HEK293 (cell line): ENCODE data around the gene FRMPD4.

Source experiments
- CTCF ChIA-PET: fragments of 350-600 bp; formaldehyde crosslinking; extraction: SDS; loops from one replicate; lab custom pipeline; 2021; ENCODE audit warnings: antibody characterized with exemption; lab: Yijun Ruan, JAX
- POLR2A ChIA-PET: fragments of 300-600 bp; formaldehyde crosslinking; extraction: SDS; loops from one replicate; lab custom pipeline; 2020; ENCODE audit warnings: antibody characterized with exemption, inconsistent platforms; lab: Yijun Ruan, JAX
- H3K27ac ChIP-seq: fragments of 200-500 bp; sonication (Bioruptor generic); 2 replicates; pipeline ENCODE4 v1.5.1; 2014; ENCODE audit warnings: low read depth, low read length, control low read depth, inconsistent platforms; ENCODE audit errors: extremely low read depth
- H3K36me3 ChIP-seq, 2 experiments: fragments of 200-500 bp in 1 of 2; sonication (Bioruptor generic) in 1 of 2; 1 replicate in 1 of 2; 2 replicates in 1 of 2; pipeline ENCODE4 v1.5.1; 2014 to 2017; ENCODE audit warnings: inconsistent platforms in 2 of 2, low read length in 2 of 2; ENCODE audit not compliant: control insufficient read depth in 2 of 2, insufficient read depth in 1 of 2
- H3K4me1 ChIP-seq: fragments of 200-500 bp; sonication (Bioruptor generic); 2 replicates; pipeline ENCODE4 v1.5.1; 2014; ENCODE audit warnings: mild to moderate bottlenecking, low read length, inconsistent platforms; ENCODE audit not compliant: control insufficient read depth, insufficient read depth
- H3K4me3 ChIP-seq: 2 replicates; pipeline ENCODE4 v1.5.1; 2011; ENCODE audit warnings: low read depth, mild to moderate bottlenecking, control low read depth, low read length, moderate library complexity
- H3K9me3 ChIP-seq: fragments of 200-500 bp; sonication (Bioruptor generic); 2 replicates; pipeline ENCODE4 v1.5.1; 2014; ENCODE audit warnings: low read depth, low read length, inconsistent platforms; ENCODE audit not compliant: control insufficient read depth, insufficient read depth
- CTCF ChIP-seq: fragments of 450-650 bp; formaldehyde crosslinking; IDR thresholded peaks from 2 replicates; pipeline ENCODE4 v1.5.1; 2016; ENCODE audit warnings: missing biosample characterization, missing genetic modification characterization
- HOXD13 ChIP-seq: sonication (generic); formaldehyde crosslinking; IDR thresholded peaks from 2 replicates; pipeline ENCODE4 v1.8.0; 2022; ENCODE audit warnings: missing genetic modification reagents, borderline replicate concordance
- MEIS1 ChIP-seq: sonication (generic); formaldehyde crosslinking; IDR thresholded peaks from 2 replicates; pipeline ENCODE4 v1.8.1; 2022; ENCODE audit warnings: missing genetic modification reagents, mild to moderate bottlenecking, borderline replicate concordance
- REST ChIP-seq: fragments of 450-650 bp; formaldehyde crosslinking; IDR thresholded peaks from 2 replicates; pipeline ENCODE4 v1.5.1; 2016; ENCODE audit warnings: missing biosample characterization, missing genetic modification characterization
- SCRT1 ChIP-seq: fragments of 450-650 bp; formaldehyde crosslinking; IDR thresholded peaks from 2 replicates; pipeline ENCODE4 v1.5.1; 2016; ENCODE audit warnings: missing biosample characterization, missing genetic modification characterization, borderline replicate concordance
- YY2 ChIP-seq: fragments of 450-650 bp; formaldehyde crosslinking; IDR thresholded peaks from 2 replicates; pipeline ENCODE4 v1.5.1; 2016; ENCODE audit warnings: missing biosample characterization, missing genetic modification characterization
- ZFP3 ChIP-seq: fragments of 450-650 bp; formaldehyde crosslinking; IDR thresholded peaks from 2 replicates; pipeline ENCODE4 v1.5.1; 2016; ENCODE audit warnings: low read depth, missing biosample characterization, missing genetic modification characterization
- ZNF112 ChIP-seq: fragments of 450-650 bp; formaldehyde crosslinking; IDR thresholded peaks from 2 replicates; pipeline ENCODE4 v1.5.0; 2017; ENCODE audit warnings: missing biosample characterization, missing genetic modification characterization
- ZNF16 ChIP-seq: fragments of 450-650 bp; formaldehyde crosslinking; IDR thresholded peaks from 2 replicates; pipeline ENCODE4 v1.5.1; 2016; ENCODE audit warnings: low read depth, missing biosample characterization, missing genetic modification characterization
- ZNF184 ChIP-seq: fragments of 450-650 bp; IDR thresholded peaks from 2 replicates; pipeline ENCODE4 v1.5.1; 2018; ENCODE audit warnings: missing biosample characterization, mild to moderate bottlenecking, missing genetic modification characterization
- ZNF19 ChIP-seq: fragments of 450-650 bp; formaldehyde crosslinking; IDR thresholded peaks from 2 replicates; pipeline ENCODE4; 2016; ENCODE audit warnings: missing biosample characterization, missing genetic modification characterization, low read depth
- ZNF202 ChIP-seq: fragments of 450-650 bp; formaldehyde crosslinking; IDR thresholded peaks from 2 replicates; pipeline ENCODE4 v1.5.1; 2016; ENCODE audit warnings: missing biosample characterization, missing genetic modification characterization, borderline replicate concordance
- ZNF280D ChIP-seq: fragments of 450-650 bp; formaldehyde crosslinking; IDR thresholded peaks from 2 replicates; pipeline ENCODE4 v1.5.1; 2016; ENCODE audit warnings: missing biosample characterization, missing genetic modification characterization
- ZNF350 ChIP-seq: fragments of 450-650 bp; formaldehyde crosslinking; IDR thresholded peaks from 2 replicates; pipeline ENCODE4 v1.5.0; 2017; ENCODE audit warnings: missing biosample characterization, mild to moderate bottlenecking, missing genetic modification characterization
- ZNF398 ChIP-seq: fragments of 450-650 bp; formaldehyde crosslinking; IDR thresholded peaks from 2 replicates; pipeline ENCODE4 v1.5.1; 2017; ENCODE audit warnings: missing biosample characterization, missing genetic modification characterization
- ZNF423 ChIP-seq: fragments of 450-650 bp; formaldehyde crosslinking; IDR thresholded peaks from 2 replicates; pipeline ENCODE4 v1.5.1; 2016; ENCODE audit warnings: missing biosample characterization, missing genetic modification characterization
- ZNF426 ChIP-seq: fragments of 450-650 bp; formaldehyde crosslinking; IDR thresholded peaks from 2 replicates; pipeline ENCODE4 v1.5.1; 2017; ENCODE audit warnings: missing biosample characterization, missing genetic modification characterization, mild to moderate bottlenecking, inconsistent platforms, moderate library complexity
- ZNF510 ChIP-seq: fragments of 450-650 bp; formaldehyde crosslinking; IDR thresholded peaks from 2 replicates; pipeline ENCODE4 v1.5.1; 2018; ENCODE audit warnings: mild to moderate bottlenecking, missing genetic modification characterization, missing biosample characterization; ENCODE audit not compliant: insufficient replicate concordance
- ZNF530 ChIP-seq: fragments of 450-650 bp; formaldehyde crosslinking; IDR thresholded peaks from 2 replicates; pipeline ENCODE4 v1.5.1; 2016; ENCODE audit warnings: low read depth, missing biosample characterization, missing genetic modification characterization
- ZNF830 ChIP-seq: fragments of 450-650 bp; IDR thresholded peaks from 2 replicates; pipeline ENCODE4 v1.5.0; 2018; ENCODE audit warnings: missing biosample characterization, missing genetic modification characterization, low read depth, mild to moderate bottlenecking, moderate library complexity

FRMPD4 gene

GRCh38 chrX:12564221-12564620 lies 425.9 kb downstream of the FRMPD4 start:
- Histone ChIP-seq H3K27ac (no peak overlapping the region), H3K36me3 (no peaks in the 10 kb centered on the region), H3K9me3 (no peaks in the 10 kb centered on the region), H3K4me1 (no peaks in the 10 kb centered on the region), H3K4me3 (no peak overlapping the region)
- TF ChIP-seq ZNF112 (tag by site-specific recombination) (no peak), CTCF (tag by site-specific recombination) (no peak), ZNF202 (tag by site-specific recombination) (no peak), ZNF16 (no peak), ZNF280D (no peak), YY2 (tag by site-specific recombination) (no peak), ZNF350 (tag by site-specific recombination) (no peak), MEIS1 (CRISPR knock-in tag) (no peak), ZFP3 (tag by site-specific recombination) (no peak), ZNF423 (no peak), SCRT1 (no peak), ZNF510 (tag by site-specific recombination) (no peak), ZNF184 (no peak), ZNF830 (tag by site-specific recombination) (no peak), ZNF426 (tag by site-specific recombination) (no peak), ZNF398 (no peak), ZNF530 (no peak), REST (tag by site-specific recombination) (no peak), ZNF19 (tag by site-specific recombination) (no peak), HOXD13 (CRISPR knock-in tag) (no peak)
- CTCF ChIA-PET, result no interaction called here
- POLR2A ChIA-PET, result no interaction called here
